A673 (cell line): Measurements from ENCODE around the gene TMEM254. TPM values are rescaled to one million over a fixed set of nuclear protein-coding genes. Genes with fewer than 3 reads are reported as not detected.

Experiments used
- BruUV-seq: library from RNA; stranded (reverse); fragments of 400-500 nt; replicated peaks from 2 replicates; lab custom pipeline; 2021; lab: Mats Ljungman, UMichigan
- CTCF ChIA-PET: fragments of 300-600 bp; sonication (Branson Sonifier 250); formaldehyde crosslinking; loops from one replicate; lab custom pipeline; 2022; ENCODE audit warnings: antibody characterized with exemption; lab: Charles Lee
- POLR2A ChIA-PET: fragments of 300-600 bp; sonication (Branson Sonifier 250); formaldehyde crosslinking; loops from one replicate; lab custom pipeline; 2022; ENCODE audit warnings: antibody characterized with exemption; ENCODE audit not compliant: low non-redundant PET; lab: Charles Lee
- DNase-seq: peaks from one replicate; pipeline ENCODE4 v3.0.0-alpha.2; 2015; ENCODE audit warnings: low spot score
- H3K27ac ChIP-seq: fragments of 200-600 bp; sonication (generic); 2 replicates; pipeline ENCODE4 v1.5.1; 2016; ENCODE audit warnings: mixed run types, low read depth, mild to moderate bottlenecking, mixed read lengths, antibody characterized with exemption, low read length; ENCODE audit not compliant: poor library complexity, severe bottlenecking
- H3K27me3 ChIP-seq: fragments of 200-600 bp; sonication (generic); replicated peaks from 2 replicates; pipeline ENCODE4 v1.6.1; 2017; ENCODE audit warnings: mixed run types, low read depth, mild to moderate bottlenecking, mixed read lengths, antibody characterized with exemption, low read length; ENCODE audit not compliant: insufficient read depth, poor library complexity
- H3K36me3 ChIP-seq: fragments of 200-600 bp; sonication (generic); 2 replicates; pipeline ENCODE4 v1.6.1; 2016; ENCODE audit warnings: mixed run types, mild to moderate bottlenecking, mixed read lengths, antibody characterized with exemption, low read length; ENCODE audit not compliant: insufficient read depth, poor library complexity, severe bottlenecking
- H3K4me1 ChIP-seq: fragments of 200-600 bp; sonication (generic); 2 replicates; pipeline ENCODE4 v1.6.1; 2017; ENCODE audit warnings: mixed run types, mild to moderate bottlenecking, mixed read lengths, antibody characterized with exemption, low read length; ENCODE audit not compliant: insufficient read depth, poor library complexity, severe bottlenecking
- H3K4me3 ChIP-seq: fragments of 200-600 bp; sonication (generic); 2 replicates; pipeline ENCODE4 v1.5.1; 2016; ENCODE audit warnings: low read depth, mixed run types, mild to moderate bottlenecking, mixed read lengths, low read length; ENCODE audit not compliant: poor library complexity, severe bottlenecking
- H3K9me3 ChIP-seq: fragments of 200-600 bp; sonication (generic); 2 replicates; pipeline ENCODE4 v1.6.1; 2016; ENCODE audit warnings: mixed run types, low read depth, mild to moderate bottlenecking, mixed read lengths, antibody characterized with exemption, low read length; ENCODE audit not compliant: poor library complexity, severe bottlenecking
- EZH2 ChIP-seq: fragments of 200-600 bp; sonication (generic); IDR thresholded peaks from 2 replicates; pipeline ENCODE4 v1.6.1; 2017; ENCODE audit warnings: borderline replicate concordance, low read depth, mild to moderate bottlenecking, mixed read lengths, antibody characterized with exemption, low read length; ENCODE audit not compliant: poor library complexity, severe bottlenecking
- intact Hi-C: fragments of 100-400 bp; cut with micrococcal nuclease; formaldehyde crosslinking; loops from one replicate; pipeline ENCODE4 v1.10.0; 2022; ENCODE audit not compliant: unreplicated experiment
- total RNA-seq: library from RNA; stranded (reverse); gene quantifications from 2 replicates; pipeline ENCODE4 v1.2.3, GENCODE V29; 2021
- TF ChIP-seq, protein P1 (sequence below): fragments of 300-800, 200-600 bp; sonication (generic); conservative IDR thresholded peaks from 2 replicates; pipeline ENCODE4 v1.5.1; 2017; ENCODE audit warnings: low read depth, mild to moderate bottlenecking, antibody characterized with exemption, low read length, moderate library complexity, mixed read lengths

TMEM254 gene
- total RNA-seq, 1 experiment from 2014 or later, result 12.2 TPM

DNA sequence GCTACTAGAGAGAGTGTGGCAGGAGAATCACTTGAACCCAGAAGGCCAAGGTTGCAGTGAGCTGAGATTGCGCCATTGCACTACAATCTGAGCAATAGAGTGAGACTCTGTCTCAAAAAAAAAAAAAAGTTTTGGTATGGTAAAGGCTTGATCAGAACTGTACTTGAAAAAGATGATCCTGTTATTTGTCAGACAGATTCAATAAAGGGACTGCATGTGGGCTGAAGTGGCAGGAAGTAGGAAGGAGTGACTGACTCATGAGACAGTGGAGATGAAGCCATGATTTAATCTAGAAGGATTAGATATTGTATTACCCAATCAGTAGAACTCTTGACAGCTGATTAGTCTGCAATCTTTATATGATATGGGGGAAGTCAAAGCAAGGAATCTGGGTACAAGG is 2.7 kb upstream of the TMEM254 start:
- BruUV-seq, result no TSS peak
- CTCF ChIA-PET, result no interaction called here
- no peak for TF ChIP-seq EZH2
- TF ChIP-seq, protein P1, sequence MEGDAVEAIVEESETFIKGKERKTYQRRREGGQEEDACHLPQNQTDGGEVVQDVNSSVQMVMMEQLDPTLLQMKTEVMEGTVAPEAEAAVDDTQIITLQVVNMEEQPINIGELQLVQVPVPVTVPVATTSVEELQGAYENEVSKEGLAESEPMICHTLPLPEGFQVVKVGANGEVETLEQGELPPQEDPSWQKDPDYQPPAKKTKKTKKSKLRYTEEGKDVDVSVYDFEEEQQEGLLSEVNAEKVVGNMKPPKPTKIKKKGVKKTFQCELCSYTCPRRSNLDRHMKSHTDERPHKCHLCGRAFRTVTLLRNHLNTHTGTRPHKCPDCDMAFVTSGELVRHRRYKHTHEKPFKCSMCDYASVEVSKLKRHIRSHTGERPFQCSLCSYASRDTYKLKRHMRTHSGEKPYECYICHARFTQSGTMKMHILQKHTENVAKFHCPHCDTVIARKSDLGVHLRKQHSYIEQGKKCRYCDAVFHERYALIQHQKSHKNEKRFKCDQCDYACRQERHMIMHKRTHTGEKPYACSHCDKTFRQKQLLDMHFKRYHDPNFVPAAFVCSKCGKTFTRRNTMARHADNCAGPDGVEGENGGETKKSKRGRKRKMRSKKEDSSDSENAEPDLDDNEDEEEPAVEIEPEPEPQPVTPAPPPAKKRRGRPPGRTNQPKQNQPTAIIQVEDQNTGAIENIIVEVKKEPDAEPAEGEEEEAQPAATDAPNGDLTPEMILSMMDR, result no peak
- Histone ChIP-seq H3K4me1 (no peaks in the 10 kb centered on the region), H3K27me3 (no peaks in the 10 kb centered on the region), H3K4me3 (no peak overlapping the region), H3K36me3 (no peaks in the 10 kb centered on the region), H3K9me3 (no peaks in the 10 kb centered on the region), H3K27ac (no peak overlapping the region)
- intact Hi-C loops, result no loop called here
- peak; percentile 38 for DNase-seq
- POLR2A ChIA-PET, result no interaction called here

DNA sequence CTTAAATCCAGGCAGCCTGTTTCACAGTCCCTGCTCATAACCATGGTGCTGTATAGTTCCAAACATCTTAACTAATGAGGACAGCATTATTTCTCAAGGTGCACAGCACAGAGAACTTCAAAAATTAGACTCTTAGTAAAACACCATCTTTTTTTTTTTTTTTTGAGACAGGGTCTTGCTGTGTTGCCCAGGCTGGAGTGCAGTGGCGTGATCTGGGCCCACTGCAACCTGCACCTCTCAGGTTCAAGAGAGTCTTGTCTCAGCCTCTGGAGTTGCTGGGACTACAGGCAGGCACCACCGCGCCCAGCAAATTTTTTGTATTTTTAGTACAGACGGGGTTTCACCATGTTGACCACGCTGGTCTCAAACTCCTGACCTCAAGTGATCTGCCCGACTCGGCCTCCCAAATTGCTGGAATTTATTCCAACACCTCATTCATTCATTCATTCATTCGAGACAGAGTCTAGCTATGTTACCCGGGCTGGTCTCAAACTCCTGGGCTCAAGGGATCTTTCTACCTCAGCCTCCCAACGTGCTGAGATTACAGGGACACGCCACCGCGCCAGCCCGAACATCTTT is 507 bp upstream of the TMEM254 start:
- TF ChIP-seq, protein P1, result no peak
- no peak for TF ChIP-seq EZH2
- CTCF ChIA-PET, result no interaction called here
- intact Hi-C loops, result no loop called here
- DNase-seq, result no peak
- no TSS peak for BruUV-seq
- Histone ChIP-seq H3K27ac (peak overlapping the region; percentile 88), H3K36me3 (no peaks in the 10 kb centered on the region), H3K9me3 (no peaks in the 10 kb centered on the region), H3K4me1 (no peaks in the 10 kb centered on the region), H3K27me3 (no peaks in the 10 kb centered on the region), H3K4me3 (peak overlapping the region; percentile 82)
- POLR2A ChIA-PET, result no interaction called here

DNA sequence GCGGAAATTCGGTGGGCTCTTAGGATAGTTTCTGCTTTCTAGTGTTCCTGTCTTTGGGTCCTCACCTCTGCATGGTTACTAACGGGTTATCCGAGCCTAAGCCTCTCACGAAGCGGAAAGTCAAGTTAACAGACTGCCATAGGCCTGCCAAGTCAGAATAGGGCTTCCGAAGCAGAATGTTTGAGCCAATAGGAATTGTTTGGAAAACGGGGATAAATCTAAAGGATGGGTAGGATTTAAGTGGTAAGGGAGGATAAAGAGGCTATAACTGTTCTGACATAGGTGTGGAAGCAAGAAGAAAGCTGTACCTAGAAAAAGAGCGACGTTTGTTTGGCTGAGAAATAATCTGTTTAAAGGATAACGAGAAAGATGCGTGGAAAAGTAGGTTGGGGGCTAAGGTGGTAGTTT is 851 bp downstream of the TMEM254 start:
- no peaks in the 10 kb centered on the region for H3K9me3 ChIP-seq
- ChIA-PET POLR2A (interaction anchor here (0.6 kb wide), 1 partner anchor 737 kb away, joined by 3 read pairs; no protein-coding TSS in a partner anchor), CTCF (interaction anchor here (0.8 kb wide), 1 partner anchor 32 kb away, joined by 4 read pairs; no protein-coding TSS in a partner anchor)
- H3K4me1 ChIP-seq, result no peaks in the 10 kb centered on the region
- BruUV-seq, result TSS peak; percentile 86
- no peak for TF ChIP-seq EZH2
- TF ChIP-seq, protein P1, result no peak
- H3K27ac ChIP-seq, result peak overlapping the region; percentile 88
- intact Hi-C loops, result no loop called here
- DNase-seq, result no peak
- H3K4me3 ChIP-seq, result peak overlapping the region; percentile 82
- H3K36me3 ChIP-seq, result no peaks in the 10 kb centered on the region
- no peaks in the 10 kb centered on the region for H3K27me3 ChIP-seq
